ENCODE results near the gene TSR1.

The TSR1 gene

DNA sequence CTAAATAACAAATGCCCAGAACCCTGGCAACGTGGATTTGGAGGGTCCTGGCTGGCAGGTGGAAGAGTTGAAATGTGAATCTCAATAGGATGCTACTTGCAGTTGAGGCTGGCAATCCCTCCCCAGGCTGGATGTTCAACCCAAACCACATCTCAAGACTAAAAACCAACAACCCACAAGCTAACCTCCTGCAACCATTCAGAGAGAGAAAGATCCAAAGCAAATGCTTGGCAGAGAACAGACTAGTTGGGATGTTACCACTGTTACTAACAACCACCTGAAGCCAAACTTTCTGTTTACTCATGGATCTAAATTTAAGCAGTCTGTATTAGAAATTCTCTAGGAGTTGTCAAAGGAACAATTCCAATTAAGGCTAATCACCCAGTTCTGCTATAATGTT lies 60.5 kb downstream of the TSR1 start:
- Mint-ChIP-seq H3K36me3 (ENCODE audit: insufficient read depth) (peaks cover 31% of the 10 kb centered on the region), H3K27me3 (no peaks in the 10 kb centered on the region), H3K9me3 (no peaks in the 10 kb centered on the region), H3K4me3 (peak overlapping the region; percentile 24 to 45), H3K4me1 (ENCODE audit: low read depth in 2 of 2) (peaks cover 24 to 32% of the 10 kb centered on the region in 2 donors), H3K27ac (peak overlapping the region; percentile 47 to 79)
- DNase-seq (no peak), ATAC-seq (replicated peaks) (peak; percentile 64)

GRCh38 chr17:2274414-2274813 lies 61.8 kb downstream of the TSR1 start:
- ATAC-seq (replicated peaks) (no peak), DNase-seq (no peak)
- H3K27me3 Mint-ChIP-seq: no peaks in the 10 kb centered on the region
- H3K27ac Mint-ChIP-seq: peak overlapping the region in 1 of 2 donors; percentile 11
- peaks cover 32% of the 10 kb centered on the region in 2 donors for H3K4me1 Mint-ChIP-seq (ENCODE audit: low read depth in 2 of 2)
- H3K9me3 Mint-ChIP-seq: no peaks in the 10 kb centered on the region
- peaks cover 28% of the 10 kb centered on the region for H3K36me3 Mint-ChIP-seq (ENCODE audit: insufficient read depth)
- no peak overlapping the region for H3K4me3 Mint-ChIP-seq

Data from effector memory CD8-positive, alpha-beta T cell (primary cell).